ENCODE measurements around the gene ABI2.

DNA sequence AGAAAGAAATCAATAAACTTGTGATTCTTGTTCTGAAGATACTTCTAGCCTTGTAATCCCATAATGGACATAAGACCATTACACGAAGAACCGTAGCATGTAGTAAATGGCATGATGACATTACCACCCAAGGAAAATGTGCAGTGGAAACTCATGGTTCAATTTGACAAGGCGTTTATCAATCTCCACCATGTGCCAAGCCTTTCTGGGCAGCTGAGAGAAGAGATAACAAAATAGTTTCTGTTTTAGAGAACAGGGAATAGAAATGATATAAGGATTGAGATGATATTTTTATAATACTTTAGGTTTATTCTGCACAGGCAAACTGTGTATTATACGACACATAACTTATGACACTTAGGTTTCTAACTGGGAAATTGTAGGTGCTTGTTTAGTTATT is 19.2 kb downstream of the ABI2 start:
- TF ChIP-seq EZH2phosphoT487 (IDR thresholded peaks at IDR 0.05; ENCODE audit: insufficient read depth, low read depth) (no peak), EZH2 (IDR thresholded peaks at IDR 0.05; ENCODE audit: insufficient read depth, poor library complexity, severe bottlenecking) (no peak)

Measured in GM23248 (cell line).